MM.1S (cell line): ENCODE measurements around the gene MUC20.

Source experiments
- CTCF ChIP-seq: fragments of 300-600 bp; sonication (generic); IDR thresholded peaks from 2 replicates; pipeline ENCODE4 v1.5.1; 2016; ENCODE audit warnings: antibody characterized with exemption, low read length, mixed read lengths
- EZH2 ChIP-seq: fragments of 300-600 bp; sonication (generic); optimal IDR thresholded peaks from 2 replicates; pipeline ENCODE3; 2017; ENCODE audit warnings: low read depth, mild to moderate bottlenecking, antibody characterized with exemption, low read length, mixed read lengths
- EZH2phosphoT487 ChIP-seq: fragments of 300-600 bp; sonication (generic); IDR thresholded peaks from 2 replicates; pipeline ENCODE4 v1.6.1; 2018; ENCODE audit warnings: antibody characterized with exemption, low read length

GRCh38 chr3:195766671-195767070 is 45.9 kb downstream of the MUC20 start:
- TF ChIP-seq CTCF, result no peak
- no peak for TF ChIP-seq EZH2
- TF ChIP-seq EZH2phosphoT487, result no peak
